WERI-Rb-1 (cell line): ENCODE measurements around the gene C4orf50.

Experiments used
- DNase-seq: peaks from one replicate; pipeline ENCODE4 v3.0.0-alpha.2; 2020
- H3K27ac ChIP-seq: fragments of 250-450 bp; sonication (Bioruptor Pico); 2 replicates; pipeline ENCODE4 v1.5.1; 2020; ENCODE audit warnings: mild to moderate bottlenecking, moderate library complexity
- H3K27me3 ChIP-seq: fragments of 250-450 bp; sonication (Bioruptor Pico); 2 replicates; pipeline ENCODE4 v1.5.1; 2021; ENCODE audit warnings: mild to moderate bottlenecking, low read depth, moderate library complexity; ENCODE audit not compliant: insufficient read depth, severe bottlenecking
- H3K36me3 ChIP-seq: fragments of 250-450 bp; sonication (Bioruptor Pico); 2 replicates; pipeline ENCODE4 v1.5.1; 2020; ENCODE audit warnings: mild to moderate bottlenecking, moderate library complexity
- H3K4me3 ChIP-seq: 2 replicates; pipeline ENCODE4 v1.5.1; 2011; ENCODE audit warnings: low read depth, mild to moderate bottlenecking, control low read depth, low read length
- H3K9me3 ChIP-seq: fragments of 250-450 bp; sonication (Bioruptor Pico); 2 replicates; pipeline ENCODE4 v1.5.1; 2021; ENCODE audit warnings: mild to moderate bottlenecking, moderate library complexity; ENCODE audit not compliant: severe bottlenecking
- CTCF ChIP-seq: IDR thresholded peaks from 2 replicates; pipeline ENCODE4 v1.5.1; 2011; ENCODE audit warnings: low read depth, mild to moderate bottlenecking, control low read depth, inconsistent platforms, low read length

The C4orf50 gene

DNA sequence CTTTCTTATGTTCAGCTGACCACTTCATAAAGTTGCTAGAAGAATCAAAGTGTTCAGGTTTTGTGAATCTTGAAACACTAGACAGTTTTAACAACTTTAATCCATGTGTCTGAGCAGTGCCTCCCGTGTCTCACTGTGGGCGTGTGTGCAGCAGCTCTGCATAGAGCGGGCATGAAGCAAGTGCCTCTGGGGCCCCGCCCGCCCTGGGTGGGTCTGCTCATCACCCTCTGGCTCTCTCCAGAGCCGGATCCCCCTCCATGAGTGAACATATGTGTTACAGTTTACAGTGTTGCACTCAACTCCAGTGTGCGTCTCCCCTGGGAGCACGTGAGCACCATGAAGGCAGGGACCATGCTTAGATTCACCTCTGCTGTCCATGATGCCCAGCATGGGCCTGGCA, 87.8 kb downstream of the C4orf50 start:
- H3K36me3 ChIP-seq, result no peaks in the 10 kb centered on the region
- H3K4me3 ChIP-seq, result no peak overlapping the region
- H3K27ac ChIP-seq, result no peak overlapping the region
- TF ChIP-seq CTCF, result no peak
- DNase-seq, result no peak
- no peaks in the 10 kb centered on the region for H3K27me3 ChIP-seq
- H3K9me3 ChIP-seq, result no peaks in the 10 kb centered on the region

DNA sequence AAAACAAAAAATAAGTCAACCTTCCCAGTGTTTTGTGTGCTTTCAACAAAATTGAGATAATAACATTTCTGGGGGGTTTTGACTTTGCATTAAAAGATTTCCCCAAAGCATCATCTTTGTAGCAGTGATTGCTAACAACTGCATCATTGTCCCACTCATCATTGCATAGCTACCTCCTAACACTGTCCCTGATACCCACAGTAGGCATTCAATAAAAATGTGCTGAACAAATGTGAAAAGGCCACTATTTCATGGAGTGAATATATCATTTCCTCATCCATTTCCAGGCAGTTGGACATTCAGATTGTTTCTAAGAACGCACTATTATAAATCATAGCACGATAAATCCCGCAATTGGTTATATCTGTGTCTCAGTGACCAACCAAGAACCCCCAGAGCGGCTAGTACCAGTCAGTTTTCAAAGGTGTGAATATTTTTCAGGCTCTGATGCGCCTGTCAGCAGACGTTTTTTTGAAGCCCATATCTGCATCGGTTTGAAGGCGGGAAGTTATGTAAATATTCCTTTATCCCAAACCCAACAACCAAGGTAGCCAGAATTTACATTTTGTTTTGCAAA, 89.3 kb downstream of the C4orf50 start:
- no peak overlapping the region for H3K4me3 ChIP-seq
- no peaks in the 10 kb centered on the region for H3K27me3 ChIP-seq
- no peak for DNase-seq
- no peaks in the 10 kb centered on the region for H3K9me3 ChIP-seq
- no peak overlapping the region for H3K27ac ChIP-seq
- no peaks in the 10 kb centered on the region for H3K36me3 ChIP-seq
- no peak for TF ChIP-seq CTCF

DNA sequence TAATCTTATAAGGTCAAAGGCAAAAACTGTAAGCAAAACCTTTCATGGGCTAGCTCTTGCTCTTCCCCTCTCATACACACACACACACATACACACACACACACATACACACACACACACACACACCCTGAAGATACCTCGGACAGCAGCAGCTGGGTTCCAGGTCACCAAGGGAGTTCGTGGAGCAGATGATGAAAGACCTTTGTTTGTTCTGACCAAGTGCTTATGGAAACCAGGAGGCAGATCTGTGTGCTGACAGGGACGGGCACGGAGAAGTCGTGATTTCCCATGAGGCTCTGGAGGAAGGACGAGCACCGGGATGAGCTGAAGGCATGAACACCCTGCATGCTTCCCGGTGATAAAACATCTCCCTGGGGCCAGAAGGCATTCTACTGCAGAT, 90.0 kb downstream of the C4orf50 start:
- no peak for TF ChIP-seq CTCF
- H3K27me3 ChIP-seq, result no peaks in the 10 kb centered on the region
- DNase-seq, result no peak
- no peak overlapping the region for H3K27ac ChIP-seq
- H3K36me3 ChIP-seq, result no peaks in the 10 kb centered on the region
- H3K9me3 ChIP-seq, result no peaks in the 10 kb centered on the region
- no peak overlapping the region for H3K4me3 ChIP-seq

GRCh38 chr4:5927747-5928146, 90.5 kb downstream of the C4orf50 start:
- H3K27me3 ChIP-seq, result no peaks in the 10 kb centered on the region
- TF ChIP-seq CTCF, result no peak
- DNase-seq, result no peak
- H3K4me3 ChIP-seq, result no peak overlapping the region
- H3K36me3 ChIP-seq, result no peaks in the 10 kb centered on the region
- H3K9me3 ChIP-seq, result no peaks in the 10 kb centered on the region
- no peak overlapping the region for H3K27ac ChIP-seq

- no peaks in the 10 kb centered on the region for H3K9me3 ChIP-seq
- H3K27ac ChIP-seq, result no peak overlapping the region
- H3K36me3 ChIP-seq, result no peaks in the 10 kb centered on the region
- no peak overlapping the region for H3K4me3 ChIP-seq
- TF ChIP-seq CTCF, result no peak
- no peak for DNase-seq
- H3K27me3 ChIP-seq, result no peaks in the 10 kb centered on the region
Measured at GRCh38 chr4:5927116-5927515, 91.1 kb downstream of the C4orf50 start.

DNA sequence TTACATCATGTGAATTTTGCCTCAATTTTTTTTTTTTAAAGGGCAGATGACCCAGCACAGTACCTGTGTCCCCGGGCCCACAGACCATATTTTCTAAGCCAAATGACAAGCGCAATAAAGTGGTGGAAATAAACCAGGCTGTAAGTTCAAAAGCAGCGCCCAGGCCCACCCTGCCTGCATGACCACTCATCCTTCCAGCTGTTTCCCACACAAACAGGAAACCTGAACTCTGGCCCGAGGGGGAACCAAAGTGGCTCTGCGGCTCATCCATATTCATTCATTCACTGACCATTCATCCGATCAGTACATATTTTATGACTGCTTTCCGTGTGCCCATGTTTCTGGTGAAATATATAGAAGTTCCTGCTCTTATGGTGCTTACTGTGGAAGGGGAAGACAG, 91.6 kb downstream of the C4orf50 start:
- H3K9me3 ChIP-seq, result no peaks in the 10 kb centered on the region
- no peak for TF ChIP-seq CTCF
- H3K27me3 ChIP-seq, result no peaks in the 10 kb centered on the region
- DNase-seq, result no peak
- no peak overlapping the region for H3K27ac ChIP-seq
- no peaks in the 10 kb centered on the region for H3K36me3 ChIP-seq
- no peak overlapping the region for H3K4me3 ChIP-seq
